Neural progenitor cell (in vitro differentiated cells): Measurements from ENCODE around the gene NBPF6. TPM values are rescaled to one million over a fixed set of nuclear protein-coding genes. Genes with fewer than 3 reads are reported as not detected.
"Not testable (repeated sequence)": the region's sequence is repeated elsewhere in the genome, so short reads cannot be mapped to it uniquely, and the experiment has no call there.

Experiments used
- DNase-seq: peaks from one replicate; pipeline ENCODE4 v3.0.0-alpha.2; 2016; ENCODE audit warnings: low spot score
- H2AFZ ChIP-seq: fragments of 200-600 bp; sonication (generic); replicated peaks from 2 replicates; pipeline ENCODE4 v1.6.1; 2016; ENCODE audit warnings: antibody characterized with exemption
- H3F3A ChIP-seq: fragments of 200-600 bp; sonication (generic); 2 replicates; pipeline ENCODE4 v1.6.1; 2016; ENCODE audit warnings: antibody characterized with exemption, low read depth
- H3K27ac ChIP-seq: fragments of 200-600 bp; sonication (generic); 2 replicates; pipeline ENCODE4 v1.5.1; 2016; ENCODE audit warnings: mild to moderate bottlenecking
- H3K27me3 ChIP-seq: fragments of 200-600 bp; sonication (generic); 2 replicates; pipeline ENCODE4 v1.6.1; 2016; ENCODE audit warnings: mild to moderate bottlenecking, moderate library complexity
- H3K36me3 ChIP-seq: fragments of 200-600 bp; sonication (generic); 2 replicates; pipeline ENCODE4 v1.5.1; 2016
- H3K4me1 ChIP-seq: fragments of 200-600 bp; sonication (generic); 2 replicates; pipeline ENCODE4 v1.6.1; 2016; ENCODE audit warnings: mixed run types
- H3K4me2 ChIP-seq: fragments of 200-600 bp; sonication (generic); 2 replicates; pipeline ENCODE4 v1.6.1; 2016
- H3K4me3 ChIP-seq: fragments of 200-600 bp; sonication (generic); 2 replicates; pipeline ENCODE4 v1.5.1; 2016
- H3K79me2 ChIP-seq: fragments of 200-600 bp; sonication (generic); 2 replicates; pipeline ENCODE4 v1.6.1; 2016; ENCODE audit warnings: low read depth
- H3K9ac ChIP-seq: fragments of 200-600 bp; sonication (generic); 2 replicates; pipeline ENCODE4 v1.6.1; 2016
- H3K9me3 ChIP-seq: fragments of 200-600 bp; sonication (generic); 2 replicates; pipeline ENCODE4 v1.5.1; 2016; ENCODE audit warnings: low read depth
- H4K20me1 ChIP-seq: fragments of 200-600 bp; sonication (generic); 2 replicates; pipeline ENCODE4 v1.6.1; 2016; ENCODE audit warnings: low read depth
- H3K27ac Mint-ChIP-seq: 3 replicates; pipeline ENCODE4 v1.8.0; 2021; ENCODE audit warnings: mixed read lengths
- H3K27me3 Mint-ChIP-seq: 2 replicates; pipeline ENCODE4 v1.8.0; 2022; ENCODE audit warnings: low read depth, mild to moderate bottlenecking, inconsistent platforms, moderate library complexity, mixed read lengths; ENCODE audit not compliant: insufficient read depth
- H3K36me3 Mint-ChIP-seq: 3 replicates; pipeline ENCODE4 v1.8.0; 2021; ENCODE audit warnings: mixed read lengths
- H3K4me1 Mint-ChIP-seq: 3 replicates; pipeline ENCODE4 v1.8.0; 2021; ENCODE audit warnings: mixed read lengths
- H3K4me3 Mint-ChIP-seq: 3 replicates; pipeline ENCODE4 v1.8.0; 2021; ENCODE audit warnings: mild to moderate bottlenecking, moderate library complexity, mixed read lengths
- H3K9me3 Mint-ChIP-seq: 3 replicates; pipeline ENCODE4 v1.8.0; 2020; ENCODE audit warnings: mixed read lengths
- total RNA-seq: library from RNA; depleted of rRNA; stranded (reverse); fragments of >200 nt; gene quantifications from 2 replicates; pipeline ENCODE4 v1.2.3, GENCODE V29; 2015; ENCODE audit warnings: low replicate concordance

Gene NBPF6
- total RNA-seq, 1 donor from 2014 or later = not detected

GRCh38 chr1:108438536-108438935 is 11.6 kb upstream of the NBPF6 start:
- H3K9me3 ChIP-seq, H3K36me3 ChIP-seq, H3K4me3 ChIP-seq, H3K27ac Mint-ChIP-seq, H4K20me1 ChIP-seq, H3K36me3 Mint-ChIP-seq, DNase-seq, H3K4me1 ChIP-seq, H3K9me3 Mint-ChIP-seq, H3F3A ChIP-seq, H3K79me2 ChIP-seq, H3K4me1 Mint-ChIP-seq, H2AFZ ChIP-seq, H3K9ac ChIP-seq, H3K27me3 Mint-ChIP-seq, H3K27ac ChIP-seq, H3K27me3 ChIP-seq, H3K4me2 ChIP-seq, H3K4me3 Mint-ChIP-seq: not testable (repeated sequence)

DNA sequence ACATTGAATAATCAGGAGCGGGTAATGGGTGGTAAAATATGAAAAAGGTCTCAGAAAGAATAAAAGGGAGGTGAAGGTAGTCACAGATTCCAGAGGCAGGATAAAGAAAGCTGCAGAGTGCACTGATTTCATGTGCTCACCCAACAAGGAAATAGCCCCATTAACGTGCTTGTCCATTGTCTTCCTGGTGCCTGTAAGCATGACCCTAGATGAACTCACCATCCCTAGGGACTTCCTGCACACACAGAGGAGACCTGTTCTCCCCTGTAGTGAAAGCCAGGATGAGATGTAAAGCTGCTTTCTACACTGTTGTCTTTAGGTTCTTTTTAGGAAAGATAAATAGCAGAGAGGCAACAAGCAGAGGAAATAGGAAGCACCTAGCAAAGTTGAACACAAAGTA is 4.4 kb downstream of the NBPF6 start:
- not testable (repeated sequence) for H4K20me1 ChIP-seq

DNA sequence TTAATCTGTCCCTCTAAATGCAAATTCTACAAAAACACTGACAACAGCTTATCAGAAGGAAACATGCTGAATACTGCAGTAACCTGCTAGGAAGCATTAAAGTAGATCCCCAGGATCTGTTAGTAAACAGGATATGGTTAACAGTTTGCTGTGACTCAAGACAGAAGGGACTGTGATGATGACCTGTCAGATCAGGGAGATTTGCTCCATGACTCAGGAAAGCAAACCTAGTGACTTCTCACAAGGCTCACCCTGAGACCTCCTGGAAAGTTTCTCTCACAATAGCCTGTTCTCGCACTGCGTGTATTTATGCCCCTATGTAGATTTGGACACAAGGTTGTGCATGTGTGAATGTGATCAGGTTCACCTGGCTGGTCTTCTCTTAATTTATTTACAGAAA is 8.5 kb downstream of the NBPF6 start:
- not testable (repeated sequence) for H3F3A ChIP-seq, H3K9me3 ChIP-seq, H2AFZ ChIP-seq, H3K4me2 ChIP-seq, H3K36me3 ChIP-seq, H3K9ac ChIP-seq, H3K9me3 Mint-ChIP-seq, H4K20me1 ChIP-seq, H3K27ac ChIP-seq, DNase-seq, H3K27me3 Mint-ChIP-seq, H3K36me3 Mint-ChIP-seq, H3K27ac Mint-ChIP-seq, H3K79me2 ChIP-seq, H3K4me1 ChIP-seq, H3K4me1 Mint-ChIP-seq, H3K4me3 ChIP-seq, H3K27me3 ChIP-seq, H3K4me3 Mint-ChIP-seq

More for the DNA sequence above, 4.4 kb downstream of the NBPF6 start:
- not testable (repeated sequence) for H3K27ac ChIP-seq, H3K79me2 ChIP-seq, H2AFZ ChIP-seq, H3K36me3 Mint-ChIP-seq, H3K4me2 ChIP-seq, H3K27me3 Mint-ChIP-seq, H3K4me1 ChIP-seq, H3K4me3 ChIP-seq, H3K36me3 ChIP-seq, H3K27me3 ChIP-seq, H3K9ac ChIP-seq, H3F3A ChIP-seq, H3K4me3 Mint-ChIP-seq, H3K9me3 Mint-ChIP-seq, H3K4me1 Mint-ChIP-seq, H3K27ac Mint-ChIP-seq, DNase-seq, H3K9me3 ChIP-seq

GRCh38 chr1:108461758-108462157 is 11.6 kb downstream of the NBPF6 start:
- not testable (repeated sequence) for H3K9ac ChIP-seq, H3K27me3 ChIP-seq, H3K27ac ChIP-seq, H3K27ac Mint-ChIP-seq, H3K36me3 ChIP-seq, H3K36me3 Mint-ChIP-seq, H2AFZ ChIP-seq, H3K4me3 ChIP-seq, H3K9me3 ChIP-seq, H3K4me3 Mint-ChIP-seq, H3K4me1 Mint-ChIP-seq, H4K20me1 ChIP-seq, H3K4me2 ChIP-seq, H3F3A ChIP-seq, H3K9me3 Mint-ChIP-seq, H3K79me2 ChIP-seq, DNase-seq, H3K27me3 Mint-ChIP-seq, H3K4me1 ChIP-seq

- not testable (repeated sequence) for H3K79me2 ChIP-seq, H3K27me3 ChIP-seq, H3K4me1 ChIP-seq, H3K4me1 Mint-ChIP-seq, DNase-seq, H3K27ac ChIP-seq, H3F3A ChIP-seq, H3K9me3 Mint-ChIP-seq, H3K27me3 Mint-ChIP-seq, H3K36me3 Mint-ChIP-seq, H3K4me3 Mint-ChIP-seq, H3K9ac ChIP-seq, H3K27ac Mint-ChIP-seq, H2AFZ ChIP-seq, H3K36me3 ChIP-seq, H3K9me3 ChIP-seq, H3K4me2 ChIP-seq, H4K20me1 ChIP-seq, H3K4me3 ChIP-seq
These were observed 13.8 kb downstream of the NBPF6 start for GRCh38 chr1:108463962-108464361.

DNA sequence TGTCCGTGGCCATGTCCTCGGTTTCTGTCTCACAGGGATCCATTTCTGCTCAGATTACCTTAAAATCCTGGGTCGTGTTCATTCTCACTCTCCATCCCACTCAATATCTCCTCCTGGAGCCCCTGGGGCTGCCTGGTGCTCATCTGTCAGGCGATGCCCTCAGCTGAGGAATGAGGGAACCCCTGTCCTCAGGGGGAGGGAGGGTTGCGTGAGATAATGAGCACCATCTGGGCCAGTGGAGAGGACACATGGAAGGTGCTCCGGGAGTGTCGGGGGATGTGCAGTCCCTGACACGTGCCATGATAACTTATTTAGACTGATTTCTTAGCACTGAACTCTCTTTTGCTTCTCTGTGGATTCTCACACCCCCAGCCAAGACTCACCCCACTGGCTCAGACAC is 16.0 kb downstream of the NBPF6 start:
- not testable (repeated sequence) for H3K27me3 Mint-ChIP-seq, H3K79me2 ChIP-seq, H3K9ac ChIP-seq, H3K4me1 Mint-ChIP-seq, H3K4me1 ChIP-seq, H3K4me3 Mint-ChIP-seq, H2AFZ ChIP-seq, H3K36me3 Mint-ChIP-seq, H3K27me3 ChIP-seq, H3K9me3 Mint-ChIP-seq, H3F3A ChIP-seq, H3K27ac Mint-ChIP-seq, H3K4me2 ChIP-seq, DNase-seq, H3K27ac ChIP-seq, H3K4me3 ChIP-seq, H3K36me3 ChIP-seq, H4K20me1 ChIP-seq, H3K9me3 ChIP-seq

- H3K27me3 Mint-ChIP-seq, H3K79me2 ChIP-seq, H4K20me1 ChIP-seq, H3F3A ChIP-seq, H3K4me3 Mint-ChIP-seq, DNase-seq, H3K27me3 ChIP-seq, H3K27ac Mint-ChIP-seq, H3K9me3 Mint-ChIP-seq, H3K4me1 Mint-ChIP-seq, H3K36me3 ChIP-seq, H3K4me2 ChIP-seq, H3K36me3 Mint-ChIP-seq, H3K4me1 ChIP-seq, H3K4me3 ChIP-seq, H3K9me3 ChIP-seq, H2AFZ ChIP-seq, H3K9ac ChIP-seq, H3K27ac ChIP-seq: not testable (repeated sequence)
These were observed 17.0 kb downstream of the NBPF6 start for GRCh38 chr1:108467155-108467554.

DNA sequence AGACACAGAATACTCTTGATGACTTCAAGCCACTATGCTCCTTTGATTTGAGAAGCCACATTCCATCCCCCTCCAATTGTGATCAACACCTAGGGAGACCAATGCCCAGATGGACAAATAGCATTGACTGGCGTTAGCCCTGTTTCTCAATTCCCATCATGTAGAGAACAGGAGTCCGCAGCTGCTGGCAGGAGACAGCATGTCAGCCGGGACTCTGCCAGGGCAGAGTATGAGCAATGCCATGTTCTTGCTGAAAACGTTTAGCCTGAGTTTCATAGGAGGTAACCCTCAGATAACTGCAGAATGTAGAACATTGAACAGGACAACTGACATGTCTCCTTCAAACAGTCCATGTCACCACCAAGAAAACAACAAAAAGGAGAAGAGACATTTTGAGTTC is 20.6 kb downstream of the NBPF6 start:
- not testable (repeated sequence) for H3K4me2 ChIP-seq, H3F3A ChIP-seq, H2AFZ ChIP-seq, H3K9me3 ChIP-seq, H3K27me3 Mint-ChIP-seq, H3K36me3 ChIP-seq, H3K27ac ChIP-seq, H3K27ac Mint-ChIP-seq, DNase-seq, H3K4me3 ChIP-seq, H3K27me3 ChIP-seq, H3K4me3 Mint-ChIP-seq, H3K36me3 Mint-ChIP-seq, H3K4me1 Mint-ChIP-seq, H3K79me2 ChIP-seq, H3K9ac ChIP-seq, H4K20me1 ChIP-seq, H3K4me1 ChIP-seq
- H3K9me3 Mint-ChIP-seq = peaks cover 14% of the 10 kb centered on the region

- peaks cover 27% of the 10 kb centered on the region for H3K9me3 Mint-ChIP-seq
- not testable (repeated sequence) for H3K27ac ChIP-seq, H3K4me3 ChIP-seq, H3K36me3 ChIP-seq, H3K36me3 Mint-ChIP-seq, H3K4me1 ChIP-seq, H2AFZ ChIP-seq, H3K27ac Mint-ChIP-seq, H4K20me1 ChIP-seq, H3K9ac ChIP-seq, H3K4me1 Mint-ChIP-seq, H3K27me3 Mint-ChIP-seq, H3K4me3 Mint-ChIP-seq, H3K9me3 ChIP-seq, H3K4me2 ChIP-seq, H3F3A ChIP-seq, H3K27me3 ChIP-seq, DNase-seq, H3K79me2 ChIP-seq
These were observed 24.4 kb downstream of the NBPF6 start for GRCh38 chr1:108474516-108474915.
